HG03159 (cell line): ENCODE measurements around the gene OR52N1.

Source experiments
- ATAC-seq: cut with Tn5 transposase; IDR thresholded peaks from one replicate; pipeline ENCODE4 v1.9.1; 2021; ENCODE audit warnings: mild to moderate bottlenecking, moderate library complexity; ENCODE audit not compliant: unreplicated experiment

OR52N1 gene

DNA sequence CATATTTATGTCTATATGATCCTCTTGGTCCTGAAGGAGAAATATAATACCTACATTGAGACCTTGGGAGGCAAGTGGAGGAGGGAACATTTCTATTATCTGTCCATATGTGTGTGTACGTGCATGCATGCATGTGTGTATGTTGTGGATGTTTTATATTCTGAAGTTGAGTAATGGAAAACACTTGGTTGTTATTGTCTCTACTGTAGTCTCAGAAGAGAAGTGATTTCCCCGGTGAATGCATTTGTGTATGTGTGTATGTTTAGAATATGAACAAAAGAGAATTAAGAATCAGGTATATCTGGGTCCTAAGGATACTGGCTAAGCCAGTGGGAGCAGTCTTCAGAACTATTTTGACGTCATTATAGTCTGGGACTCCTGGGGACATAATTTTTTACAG is at the start of gene OR52N1:
Gene OR52N1, minus strand, starts transcription at position 101 of the 400 bp plus-strand sequence. CDS start 2,449 bp downstream, outside the sequence.
- no peak for ATAC-seq

DNA sequence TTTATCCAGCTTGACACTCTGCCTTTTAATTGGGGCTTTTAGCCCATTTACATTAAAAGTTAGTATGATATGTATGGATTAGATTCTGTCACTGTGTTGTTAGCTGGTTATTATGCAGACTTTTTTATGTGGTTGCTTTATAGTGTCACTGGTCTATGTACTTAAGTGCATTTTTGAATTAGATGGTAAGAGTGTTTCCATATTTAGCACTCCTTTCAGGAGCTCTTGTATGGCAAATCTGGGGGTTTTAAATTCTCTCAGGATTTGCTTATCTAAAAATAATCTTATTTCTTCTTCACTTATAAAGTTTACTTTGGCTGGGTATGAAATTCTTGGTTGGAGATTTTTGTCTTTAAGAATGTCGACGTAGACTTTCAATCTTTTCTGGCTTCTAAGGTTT is 46.6 kb upstream of the OR52N1 start:
- ATAC-seq, result no peak

DNA sequence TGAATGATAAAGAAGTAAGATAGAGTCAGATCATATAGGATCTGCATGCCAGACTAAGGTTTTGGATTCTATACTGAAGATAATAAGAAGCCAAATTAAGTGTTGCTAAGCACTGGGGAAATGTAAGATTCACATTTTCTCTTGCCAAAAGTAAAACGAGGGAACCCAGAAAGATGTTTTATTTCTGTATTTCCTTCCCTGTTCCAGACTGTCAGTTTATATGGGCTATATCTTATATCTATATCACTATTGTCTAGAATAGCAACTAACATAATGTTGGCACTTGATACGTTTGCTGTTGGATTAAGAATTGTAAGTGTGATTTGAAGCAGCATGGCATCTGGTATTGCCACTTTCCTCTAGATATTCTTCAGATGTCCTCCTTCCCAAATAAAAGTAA is 42.4 kb upstream of the OR52N1 start:
- no peak for ATAC-seq

DNA sequence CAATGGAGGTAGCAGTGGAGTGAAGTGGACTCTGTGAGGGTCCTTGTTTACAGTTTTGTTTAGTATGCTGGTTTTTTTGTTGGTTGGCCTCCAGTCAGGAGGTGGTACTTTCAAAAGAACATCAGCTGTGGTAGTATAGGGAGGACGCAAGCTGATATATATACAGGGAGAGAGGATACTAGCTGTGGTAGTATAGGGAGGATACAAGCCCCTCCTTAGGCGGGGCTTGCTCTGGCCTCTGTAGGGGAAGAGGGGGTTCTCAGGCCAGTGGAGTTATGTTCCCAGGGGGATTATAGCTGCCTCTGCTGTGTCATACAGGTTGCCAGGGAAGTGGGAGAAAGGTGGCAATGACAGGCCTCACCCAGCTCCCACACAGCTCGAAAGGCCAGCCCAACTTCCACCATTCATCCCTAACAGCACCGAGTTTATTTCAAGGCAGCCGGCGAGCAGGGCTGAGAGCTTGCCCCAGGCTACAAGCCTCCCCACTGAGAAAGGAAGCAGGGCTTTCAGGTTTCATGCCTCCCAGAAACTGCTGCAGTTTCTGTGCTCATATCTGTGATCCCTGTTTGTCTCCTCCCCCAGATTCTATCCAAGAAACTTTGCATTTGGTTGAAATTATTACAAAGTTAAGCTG is 40.2 kb upstream of the OR52N1 start:
- ATAC-seq, result no peak

DNA sequence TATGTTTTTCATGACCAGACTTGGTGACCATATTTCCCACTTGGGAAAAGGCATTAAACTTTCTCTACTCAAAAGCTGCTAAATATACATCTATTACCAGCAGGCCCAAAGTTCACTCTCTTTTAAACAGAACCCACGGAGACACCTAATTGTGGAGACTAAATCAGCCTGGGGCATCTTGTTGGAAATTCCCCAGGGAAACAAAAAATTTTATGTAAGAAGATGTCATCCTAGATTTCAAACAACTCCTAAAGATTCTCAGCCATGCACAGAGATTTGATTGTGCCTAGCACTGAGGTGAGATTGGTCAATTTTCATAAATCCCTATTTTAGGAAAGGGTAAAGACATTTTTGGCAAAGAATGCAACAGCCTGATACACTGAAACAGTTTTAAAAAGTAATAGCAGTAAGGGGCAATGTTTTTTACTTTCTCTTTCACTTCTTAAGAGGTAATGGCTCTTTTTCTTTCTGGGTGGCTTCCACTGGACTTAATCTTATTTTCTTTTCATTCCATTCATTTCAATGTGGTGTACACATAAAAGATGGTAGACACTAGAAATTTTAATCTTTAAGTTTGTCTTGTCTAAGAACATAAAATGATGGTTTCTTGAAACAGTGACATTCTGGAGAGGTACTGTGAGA is 27.3 kb upstream of the OR52N1 start:
- ATAC-seq, result peak; percentile 45

DNA sequence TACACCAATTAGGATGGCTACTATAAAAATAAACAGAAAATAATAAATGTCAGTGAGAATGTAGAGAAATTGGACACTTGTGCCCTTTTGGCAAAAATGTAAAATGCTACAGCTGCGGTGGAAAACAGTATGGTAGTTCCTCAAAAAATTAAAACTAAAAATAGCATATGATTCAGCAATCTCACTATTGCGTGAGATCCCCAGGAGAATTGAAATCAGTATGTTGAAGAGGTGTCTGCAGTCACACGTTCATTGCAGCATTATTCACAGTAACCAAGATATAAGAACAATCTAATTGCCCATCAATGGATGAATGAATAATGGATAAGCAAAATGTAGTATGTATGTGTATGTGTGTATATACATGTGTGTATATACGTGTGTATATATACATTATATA is 24.5 kb upstream of the OR52N1 start:
- peak; percentile 51 for ATAC-seq

DNA sequence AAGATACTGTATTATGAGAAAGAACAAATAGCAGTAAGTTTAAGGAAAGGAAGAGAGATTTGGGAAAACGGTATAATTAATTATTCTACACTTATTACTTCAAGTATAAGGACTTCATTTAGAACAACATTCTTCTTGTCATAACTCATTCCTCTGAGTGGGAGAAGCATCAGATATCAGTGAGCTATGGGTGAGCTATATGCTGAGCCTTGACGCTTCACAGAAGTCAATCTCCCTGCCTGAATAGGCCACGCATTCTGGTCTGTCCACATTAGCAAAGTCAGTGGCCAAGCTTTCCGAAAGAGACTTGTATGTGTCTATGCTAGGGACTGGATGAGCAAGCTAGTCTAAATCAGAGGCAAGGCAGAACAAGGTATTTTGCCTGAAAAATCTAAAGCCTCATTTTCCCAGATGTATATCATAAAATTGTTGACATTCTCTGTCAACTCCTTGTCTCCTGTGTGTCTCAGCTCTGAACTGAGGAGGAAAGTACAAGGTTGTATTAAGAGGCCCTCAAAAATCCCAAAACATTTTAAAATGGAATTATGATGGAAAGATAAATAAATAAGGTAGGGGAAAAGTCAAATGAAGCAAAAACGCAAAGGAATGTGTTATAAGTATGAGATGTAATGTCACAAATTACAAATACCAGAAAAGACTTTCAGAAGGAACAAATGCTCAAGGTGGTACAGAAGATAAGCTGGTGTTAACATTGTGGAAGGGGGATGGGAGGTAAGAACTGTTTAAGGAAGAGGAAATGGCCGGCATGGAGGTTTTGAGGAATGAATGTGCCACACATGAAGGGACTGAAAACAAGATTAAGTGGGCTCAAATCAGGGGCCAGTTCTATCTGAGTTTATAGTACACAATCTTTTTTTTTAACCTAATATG is 19.1 kb upstream of the OR52N1 start:
- no peak for ATAC-seq

DNA sequence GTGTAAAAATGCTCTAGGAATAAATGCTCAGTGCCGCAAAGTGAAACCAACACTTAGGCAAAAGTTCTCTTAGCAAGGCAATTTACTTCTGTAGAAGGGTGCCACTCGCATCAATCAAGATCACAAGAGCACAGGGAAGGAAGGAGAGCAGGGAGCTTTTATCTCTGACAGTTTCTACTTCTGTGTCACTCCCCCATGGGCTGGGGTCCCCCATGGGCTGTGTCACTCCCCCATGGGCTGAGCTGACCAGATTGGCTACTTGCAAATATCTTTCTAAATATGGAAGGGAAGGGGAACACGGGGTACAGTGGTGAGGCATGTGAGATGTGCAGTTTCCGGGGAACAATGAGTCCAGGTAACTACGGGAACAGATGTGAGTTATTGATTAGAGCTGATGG is 18.1 kb upstream of the OR52N1 start:
- ATAC-seq, result peak; percentile 33

DNA sequence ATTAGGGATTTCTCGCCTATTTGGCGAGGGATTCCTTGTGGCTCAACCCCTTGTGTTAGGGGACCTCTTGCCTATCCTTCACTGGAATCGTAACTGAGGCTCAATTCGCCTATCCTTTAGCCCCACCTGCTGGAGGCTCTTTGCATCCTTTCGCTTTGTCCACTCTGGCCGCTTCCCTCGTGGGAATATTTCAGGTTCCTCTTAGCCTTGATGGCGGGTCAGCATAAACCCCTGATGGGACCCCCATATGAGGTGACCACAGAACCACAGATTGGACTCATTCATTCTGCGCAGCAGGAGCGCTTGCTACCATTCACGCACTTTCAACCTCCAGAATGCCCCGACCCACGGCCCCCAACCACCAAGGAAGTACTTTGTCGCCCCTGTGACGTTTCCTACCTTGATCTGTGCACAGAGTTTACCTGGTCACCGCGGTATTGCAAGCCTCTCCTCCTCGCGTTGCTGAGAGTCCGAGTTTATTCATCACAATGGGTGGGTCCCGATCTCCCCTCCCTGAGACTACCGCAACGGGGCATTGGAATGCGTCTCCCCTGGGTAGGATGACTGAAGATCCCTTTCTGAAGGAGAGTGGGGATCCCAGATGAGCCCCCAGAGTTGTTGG is 17.5 kb upstream of the OR52N1 start, which contains the start of gene OR52N2:
Gene OR52N2, plus strand, starts transcription at position 425 of the 622 bp plus-strand sequence. CDS start 11,412 bp downstream, outside the sequence.
- peak; percentile 90 for ATAC-seq

DNA sequence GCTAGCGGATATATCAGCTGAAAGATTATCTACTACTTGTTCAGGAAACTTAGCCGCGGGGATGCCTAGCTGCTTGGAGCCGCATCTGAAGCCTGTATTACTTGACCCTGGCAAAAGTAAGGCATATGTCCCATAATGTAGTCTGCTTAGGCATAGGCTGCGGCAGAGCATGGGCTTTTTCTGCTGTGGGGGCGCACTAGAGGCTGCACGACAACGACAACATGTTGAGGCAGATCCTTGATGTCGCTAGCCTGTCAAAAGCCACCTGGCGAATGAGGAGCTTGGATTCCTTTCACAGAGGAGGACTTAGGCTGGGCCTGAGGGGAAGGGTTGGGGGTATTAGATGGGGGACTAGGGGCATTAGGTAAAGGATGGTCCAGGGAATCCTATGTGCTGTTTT is 16.5 kb upstream of the OR52N1 start:
- ATAC-seq, result no peak

DNA sequence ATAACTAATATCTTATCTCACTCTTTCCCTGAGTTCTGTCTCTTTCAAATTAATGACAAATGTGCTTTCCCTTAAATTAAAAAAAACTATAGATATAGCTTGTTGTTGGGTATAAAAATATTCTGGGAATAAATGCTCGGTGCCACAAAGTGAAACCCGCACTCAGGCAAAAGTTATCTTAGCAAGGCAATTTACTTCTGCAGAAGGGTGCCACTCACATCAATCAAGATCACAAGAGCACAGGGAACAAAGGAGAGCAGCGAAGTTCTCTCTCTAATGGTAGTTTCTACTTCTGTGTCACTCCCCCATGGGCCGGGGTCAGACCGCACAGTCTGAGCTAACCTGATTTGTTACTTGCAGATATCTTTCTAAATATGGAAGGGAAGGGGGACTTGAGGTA is 12.9 kb upstream of the OR52N1 start:
- no peak for ATAC-seq

DNA sequence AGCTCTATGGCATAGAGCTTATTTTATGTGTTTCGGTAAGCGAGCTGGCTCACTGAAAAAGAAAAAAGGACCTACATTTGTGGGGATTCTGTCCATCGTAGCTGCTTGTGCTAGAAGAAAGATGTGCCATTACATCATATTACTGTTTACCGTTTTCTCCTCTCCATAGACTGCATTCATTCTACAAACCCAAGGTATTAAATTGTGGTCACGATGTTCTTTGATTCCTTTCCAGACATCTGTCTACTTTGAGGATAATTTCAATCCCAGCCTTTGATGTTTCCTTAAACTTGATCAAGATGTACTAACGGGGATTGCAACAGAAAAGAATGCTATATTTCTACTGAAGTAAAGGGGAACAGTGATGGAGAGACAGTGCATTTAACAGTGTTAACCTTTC is 5.5 kb upstream of the OR52N1 start:
- ATAC-seq, result no peak

DNA sequence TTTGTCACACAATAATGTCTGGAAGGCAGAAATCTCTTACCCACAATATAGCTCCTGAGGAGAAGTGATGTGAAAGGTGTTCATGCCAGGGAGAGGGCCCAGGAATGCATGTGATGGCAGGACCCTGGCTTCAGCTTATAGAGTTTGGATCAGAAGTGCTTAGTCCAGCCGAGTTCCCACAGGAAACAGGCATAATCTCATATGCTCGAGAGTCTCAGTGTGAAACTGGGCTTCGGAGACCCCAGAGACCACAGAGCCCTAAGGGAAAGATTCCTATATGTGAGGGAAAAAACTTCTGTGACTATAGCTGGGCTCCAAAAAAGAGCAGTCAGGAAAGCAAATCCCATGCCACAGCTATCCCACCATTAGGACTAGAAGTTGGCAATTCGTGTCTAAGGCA is 7.8 kb downstream of the OR52N1 start, which contains the start of gene OR52N5:
Gene OR52N5, minus strand, starts transcription at position 101 of the 400 bp plus-strand sequence. CDS start 4,721 bp downstream, outside the sequence.
- ATAC-seq, result no peak

DNA sequence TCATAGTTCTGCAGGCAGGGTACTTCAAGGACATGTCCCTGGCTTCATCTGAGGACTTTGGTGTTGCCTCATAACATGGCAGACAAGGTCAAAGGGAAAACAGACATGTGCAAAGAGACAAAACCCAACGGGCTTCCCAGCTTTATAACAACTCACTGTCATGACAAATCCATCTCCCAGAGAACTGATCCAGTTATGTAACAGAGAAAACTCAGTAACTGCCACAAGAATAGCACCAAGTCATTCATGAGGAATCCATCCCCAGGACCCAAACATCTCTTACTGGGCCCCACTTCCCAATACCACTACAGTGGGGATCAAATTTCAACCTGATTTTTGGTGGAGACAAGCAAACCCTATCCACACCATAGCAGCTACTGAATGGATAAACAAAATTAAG is 24.0 kb downstream of the OR52N1 start:
- no peak for ATAC-seq

DNA sequence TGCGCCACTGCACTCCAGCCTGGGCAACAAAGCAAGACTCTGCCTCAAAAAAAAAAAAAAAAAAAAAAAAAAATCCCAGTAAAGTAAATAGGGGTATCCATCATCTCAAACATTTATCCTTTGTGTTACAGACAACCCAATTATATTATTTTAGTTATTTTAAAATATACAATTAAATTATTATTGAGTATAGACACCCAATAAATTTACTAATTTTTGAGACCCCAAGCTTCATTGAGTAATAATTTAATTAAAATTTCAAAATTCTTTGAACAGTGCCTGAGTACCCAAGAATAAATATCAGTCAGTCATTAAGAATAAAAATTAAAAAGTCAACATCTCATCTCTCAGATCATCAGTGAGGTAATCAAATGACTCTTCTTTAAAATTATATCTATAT is 37.1 kb downstream of the OR52N1 start, which contains the start of gene OR52N4:
Gene OR52N4, plus strand, starts transcription at position 301 of the 400 bp plus-strand sequence. CDS start 498 bp downstream, outside the sequence.
- no peak for ATAC-seq

DNA sequence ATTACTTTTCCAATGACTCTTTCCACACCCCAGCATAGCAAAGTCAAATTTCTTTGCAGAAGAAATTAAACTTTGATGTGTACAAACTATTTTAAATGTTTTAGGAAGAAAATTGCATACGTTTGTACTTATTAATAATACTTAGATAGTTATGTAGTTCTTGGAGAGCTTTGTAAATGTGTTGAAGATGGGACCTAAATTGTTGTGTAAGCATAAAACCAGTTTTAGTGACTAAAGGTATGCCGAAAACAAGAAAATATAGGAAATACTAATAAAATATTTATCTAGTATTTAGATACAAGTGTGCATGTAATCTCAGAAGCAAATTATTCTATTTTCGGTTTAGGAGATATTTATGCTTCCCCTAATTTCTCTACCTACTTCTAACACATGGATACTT is 41.2 kb downstream of the OR52N1 start:
- no peak for ATAC-seq

DNA sequence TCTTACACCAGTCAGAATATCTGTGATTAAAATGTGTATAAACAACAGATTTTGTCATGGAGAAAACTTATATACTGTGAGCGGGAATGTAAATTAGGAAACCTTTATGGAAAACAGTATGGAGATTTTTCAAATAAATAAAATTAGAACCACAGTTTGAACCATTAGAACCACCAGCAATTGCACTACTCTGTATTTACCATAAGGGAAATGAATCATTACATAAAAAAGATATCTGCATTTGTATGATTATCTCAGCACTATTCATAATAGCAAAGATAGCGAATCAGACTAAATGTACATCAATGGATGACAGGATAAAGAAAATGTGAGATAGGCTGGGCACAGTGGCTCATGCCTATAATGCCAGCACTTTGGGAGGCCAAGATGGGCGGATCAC is 44.5 kb downstream of the OR52N1 start:
- no peak for ATAC-seq

DNA sequence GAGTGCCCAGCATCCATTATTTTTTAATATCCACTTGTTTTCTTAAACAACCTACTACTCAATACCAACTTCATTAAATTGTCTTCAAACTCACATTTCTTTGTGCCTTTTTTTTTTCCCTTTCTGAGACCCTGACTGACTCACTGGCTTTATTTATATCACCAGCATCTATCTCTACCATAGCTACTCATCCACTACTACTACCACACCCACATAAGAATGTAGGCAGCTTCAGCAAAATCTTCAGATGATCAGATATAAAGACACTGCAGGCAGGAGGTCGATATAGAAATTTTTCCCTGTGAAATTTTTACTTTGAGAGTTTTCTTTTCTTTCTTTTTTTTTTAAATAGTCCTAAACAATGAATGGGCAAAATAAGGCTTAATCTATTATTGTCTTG is 52.6 kb downstream of the OR52N1 start:
- ATAC-seq, result no peak

DNA sequence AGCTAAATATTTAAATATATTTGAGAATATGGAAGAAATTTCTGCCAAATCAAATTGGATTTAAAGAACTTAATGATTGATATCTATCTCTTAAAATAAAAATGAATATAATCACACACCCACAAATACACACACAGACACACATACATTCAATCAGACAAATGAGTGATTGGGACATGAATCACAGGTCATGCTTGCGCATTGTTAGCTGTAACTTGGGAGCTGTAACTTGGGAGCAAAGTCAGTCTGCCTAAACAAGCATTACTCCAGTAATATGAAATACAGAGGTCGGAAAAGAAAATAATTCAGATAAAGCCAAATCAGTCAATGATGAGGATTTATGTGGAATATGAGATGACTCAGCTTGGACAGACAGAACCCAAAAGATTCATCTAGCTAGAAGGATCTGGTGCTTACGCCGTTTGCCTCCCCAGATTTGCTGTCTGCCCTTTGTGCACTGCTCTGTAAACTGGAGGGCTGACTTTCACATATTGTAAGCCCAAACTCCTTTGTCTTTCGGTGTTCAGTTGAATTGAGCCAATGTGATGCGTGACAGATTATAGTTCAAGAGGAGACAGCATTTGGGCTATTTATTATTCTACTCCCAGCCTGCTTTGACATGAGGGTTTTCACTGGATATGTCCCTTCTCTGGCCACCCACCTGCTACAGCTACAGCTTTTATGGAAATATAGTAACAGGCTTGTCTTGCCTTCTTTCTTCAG is 53.2 kb downstream of the OR52N1 start:
- no peak for ATAC-seq

DNA sequence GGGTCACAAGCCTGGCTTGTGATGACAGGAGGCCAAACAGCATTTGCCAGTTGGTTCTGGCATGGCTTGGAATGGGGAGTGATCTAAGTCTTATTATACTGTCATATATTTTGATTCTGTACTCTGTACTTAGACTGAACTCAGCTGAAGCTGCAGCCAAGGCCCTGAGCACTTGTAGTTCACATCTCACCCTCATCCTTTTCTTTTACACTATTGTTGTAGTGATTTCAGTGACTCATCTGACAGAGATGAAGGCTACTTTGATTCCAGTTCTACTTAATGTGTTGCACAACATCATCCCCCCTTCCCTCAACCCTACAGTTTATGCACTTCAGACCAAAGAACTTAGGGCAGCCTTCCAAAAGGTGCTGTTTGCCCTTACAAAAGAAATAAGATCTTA is 54.0 kb downstream of the OR52N1 start:
- no peak for ATAC-seq
